Breast epithelium (tissue), 3 donors: Measurements from ENCODE around the gene OPCML.

ENCODE experiments used
- CTCF ChIP-seq, 3 donors: fragments of 450-650 bp; IDR thresholded peaks; one replicate each; pipeline ENCODE4 v1.5.1; 2016 to 2017; ENCODE audit warnings: antibody characterized with exemption in 3 of 3, mild to moderate bottlenecking in 3 of 3, moderate library complexity in 3 of 3
- POLR2A ChIP-seq: fragments of 450-650 bp; IDR thresholded peaks from one replicate; pipeline ENCODE4 v1.6.1; 2016; ENCODE audit warnings: antibody characterized with exemption, mild to moderate bottlenecking, moderate library complexity
- POLR2AphosphoS5 ChIP-seq, 3 donors: sonication (generic); formaldehyde crosslinking; IDR thresholded peaks; one replicate each; pipeline ENCODE4 v1.6.1; 2017; ENCODE audit warnings: antibody characterized with exemption in 3 of 3

GRCh38 chr11:133012803-133013202, 519.5 kb downstream of the OPCML start:
- no peak for TF ChIP-seq POLR2A
- no peak for TF ChIP-seq CTCF (IDR thresholded peaks at IDR 0.05)
- TF ChIP-seq POLR2AphosphoS5 (IDR thresholded peaks at IDR 0.05), result no peak
